OCI-LY1 (cell line): ENCODE measurements around the gene DNMBP.
"Not testable (repeated sequence)": the region's sequence is repeated elsewhere in the genome, so short reads cannot be mapped to it uniquely, and the experiment has no call there.

Experiments used
- H2AFZ ChIP-seq: fragments of 200-600 bp; sonication (generic), shearing (Covaris generic); 2 replicates; pipeline ENCODE4 v1.6.0; 2014; ENCODE audit warnings: antibody characterized with exemption, mild to moderate bottlenecking, low read length
- H3F3A ChIP-seq: fragments of 200-600 bp; sonication (generic), shearing (Covaris generic); 2 replicates; pipeline ENCODE4 v1.6.0; 2014; ENCODE audit warnings: mild to moderate bottlenecking, antibody characterized with exemption, low read length, moderate library complexity; ENCODE audit not compliant: insufficient read depth
- H3K27ac ChIP-seq: fragments of 200-600 bp; sonication (generic); 2 replicates; pipeline ENCODE4 v1.5.1; 2014; ENCODE audit warnings: low read length, mixed run types, mild to moderate bottlenecking, low read depth; ENCODE audit not compliant: poor library complexity, severe bottlenecking
- H3K27me3 ChIP-seq: fragments of 200-600 bp; sonication (generic); 2 replicates; pipeline ENCODE4 v1.6.0; 2014; ENCODE audit warnings: antibody characterized with exemption, mild to moderate bottlenecking, low read length, moderate library complexity; ENCODE audit not compliant: insufficient read depth
- H3K36me3 ChIP-seq: fragments of 200-600 bp; sonication (generic); 2 replicates; pipeline ENCODE4 v1.6.1; 2014; ENCODE audit warnings: mild to moderate bottlenecking, antibody characterized with exemption, low read length, moderate library complexity, mixed read lengths; ENCODE audit not compliant: insufficient read depth
- H3K4me1 ChIP-seq: fragments of 200-600 bp; sonication (generic); 2 replicates; pipeline ENCODE4 v1.5.1; 2014; ENCODE audit warnings: mild to moderate bottlenecking, low read length, moderate library complexity; ENCODE audit not compliant: insufficient read depth, severe bottlenecking
- H3K4me2 ChIP-seq: fragments of 200-600 bp; sonication (generic), shearing (Covaris generic); 2 replicates; pipeline ENCODE4 v1.6.1; 2014; ENCODE audit warnings: low read length
- H3K4me3 ChIP-seq: fragments of 200-600 bp; sonication (generic); 2 replicates; pipeline ENCODE4 v1.5.1; 2014; ENCODE audit warnings: low read length, low read depth, mild to moderate bottlenecking, mixed read lengths; ENCODE audit not compliant: poor library complexity, severe bottlenecking
- H3K79me2 ChIP-seq: fragments of 200-600 bp; shearing (Covaris generic); 2 replicates; pipeline ENCODE4 v1.6.1; 2016; ENCODE audit warnings: mixed run types, low read length, mixed read lengths; ENCODE audit not compliant: insufficient read depth
- H3K9ac ChIP-seq: fragments of 200-600 bp; sonication (generic), shearing (Covaris generic); 2 replicates; pipeline ENCODE4 v1.6.1; 2014; ENCODE audit warnings: mild to moderate bottlenecking, low read length, mixed read lengths
- H3K9me2 ChIP-seq: fragments of 200-600 bp; sonication (generic), shearing (Covaris generic); 2 replicates; pipeline ENCODE4 v1.6.1; 2014; ENCODE audit warnings: low read depth, mild to moderate bottlenecking, low read length, mixed read lengths
- H3K9me3 ChIP-seq: fragments of 200-600 bp; shearing (Covaris generic); 2 replicates; pipeline ENCODE4 v1.6.1; 2014; ENCODE audit warnings: low read length, mixed read lengths
- H4K20me1 ChIP-seq: fragments of 200-600 bp; sonication (generic), shearing (Covaris generic); 2 replicates; pipeline ENCODE4 v1.6.0; 2016; ENCODE audit warnings: mild to moderate bottlenecking, low read length; ENCODE audit not compliant: insufficient read depth
- EZH2 ChIP-seq: fragments of 200-600 bp; sonication (generic), shearing (Covaris generic); IDR thresholded peaks from 2 replicates; pipeline ENCODE4 v1.8.0; 2017; ENCODE audit warnings: borderline replicate concordance, mixed run types, mild to moderate bottlenecking, antibody characterized with exemption, low read length, moderate library complexity, mixed read lengths
- TF ChIP-seq, protein P1 (sequence below): fragments of 200-600 bp; sonication (generic), shearing (Covaris generic); IDR thresholded peaks from 2 replicates; pipeline ENCODE4 v1.5.1; 2017; ENCODE audit warnings: mild to moderate bottlenecking, antibody characterized with exemption, low read length, moderate library complexity, mixed read lengths

DNMBP gene

DNA sequence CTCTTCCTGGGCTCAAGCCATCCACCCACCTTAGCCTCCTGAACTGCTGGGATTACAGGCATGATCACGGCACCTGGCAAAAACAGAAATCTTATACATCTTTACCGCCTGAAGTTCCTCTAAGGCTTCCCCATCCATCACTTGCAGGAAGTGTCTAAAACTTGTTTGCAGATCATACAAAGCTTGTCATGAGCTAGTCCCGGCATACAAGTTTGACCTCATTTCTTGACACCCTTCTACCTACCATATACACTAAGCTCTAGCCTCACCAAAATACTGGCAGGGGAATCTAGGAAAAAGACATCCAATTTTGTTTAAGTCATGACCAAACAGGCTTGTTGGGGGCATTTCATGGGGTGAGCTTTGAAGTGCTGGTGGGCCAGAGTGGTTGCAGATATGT lies 14.5 kb downstream of the DNMBP start:
- Histone ChIP-seq H3K4me3 (no peak overlapping the region), H3K27ac (peak overlapping the region; percentile 79), H3K9ac (no peak overlapping the region), H3K36me3 (no peaks in the 10 kb centered on the region), H3K79me2 (peaks cover 64% of the 10 kb centered on the region), H2AFZ (no peak overlapping the region), H3K4me2 (peak overlapping the region; percentile 37; the same call in 1 of the 2 replicates), H3F3A (no peaks in the 10 kb centered on the region), H3K4me1 (peaks cover 52% of the 10 kb centered on the region), H4K20me1 (no peaks in the 10 kb centered on the region), H3K27me3 (no peaks in the 10 kb centered on the region), H3K9me2 (no peaks in the 10 kb centered on the region), H3K9me3 (no peaks in the 10 kb centered on the region)
- TF ChIP-seq, protein P1, sequence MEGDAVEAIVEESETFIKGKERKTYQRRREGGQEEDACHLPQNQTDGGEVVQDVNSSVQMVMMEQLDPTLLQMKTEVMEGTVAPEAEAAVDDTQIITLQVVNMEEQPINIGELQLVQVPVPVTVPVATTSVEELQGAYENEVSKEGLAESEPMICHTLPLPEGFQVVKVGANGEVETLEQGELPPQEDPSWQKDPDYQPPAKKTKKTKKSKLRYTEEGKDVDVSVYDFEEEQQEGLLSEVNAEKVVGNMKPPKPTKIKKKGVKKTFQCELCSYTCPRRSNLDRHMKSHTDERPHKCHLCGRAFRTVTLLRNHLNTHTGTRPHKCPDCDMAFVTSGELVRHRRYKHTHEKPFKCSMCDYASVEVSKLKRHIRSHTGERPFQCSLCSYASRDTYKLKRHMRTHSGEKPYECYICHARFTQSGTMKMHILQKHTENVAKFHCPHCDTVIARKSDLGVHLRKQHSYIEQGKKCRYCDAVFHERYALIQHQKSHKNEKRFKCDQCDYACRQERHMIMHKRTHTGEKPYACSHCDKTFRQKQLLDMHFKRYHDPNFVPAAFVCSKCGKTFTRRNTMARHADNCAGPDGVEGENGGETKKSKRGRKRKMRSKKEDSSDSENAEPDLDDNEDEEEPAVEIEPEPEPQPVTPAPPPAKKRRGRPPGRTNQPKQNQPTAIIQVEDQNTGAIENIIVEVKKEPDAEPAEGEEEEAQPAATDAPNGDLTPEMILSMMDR: no peak
- TF ChIP-seq EZH2: no peak

DNA sequence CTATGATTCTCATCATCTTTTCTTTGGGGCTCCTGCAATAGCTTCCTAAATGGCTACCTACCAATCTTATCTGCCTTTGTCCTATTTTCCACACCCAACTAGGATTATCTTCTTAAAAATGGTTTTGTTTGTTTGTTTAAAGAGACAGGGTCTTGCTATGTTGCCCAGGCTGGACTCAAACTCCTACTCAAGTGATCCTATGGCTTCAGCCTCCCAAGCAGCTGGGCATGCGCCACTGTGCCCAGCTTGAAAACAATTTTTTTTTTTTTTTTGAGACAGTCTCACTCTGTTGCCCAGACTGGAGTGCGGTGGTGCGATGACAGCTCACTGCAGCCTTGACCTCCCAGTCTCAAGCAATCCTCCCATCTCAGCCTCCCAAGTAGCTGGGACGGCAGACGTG lies 14.9 kb downstream of the DNMBP start:
- Histone ChIP-seq H2AFZ (no peak overlapping the region), H3K9me2 (no peaks in the 10 kb centered on the region), H3K36me3 (no peaks in the 10 kb centered on the region), H3K79me2 (peaks cover 62% of the 10 kb centered on the region), H3K4me3 (peak overlapping the region; percentile 15), H3K27ac (peak overlapping the region; percentile 79), H3K4me2 (peak overlapping the region; percentile 43; the same call in 1 of the 2 replicates), H4K20me1 (no peaks in the 10 kb centered on the region), H3K9ac (no peak overlapping the region; the same call in 1 of the 2 replicates), H3F3A (no peaks in the 10 kb centered on the region), H3K27me3 (no peaks in the 10 kb centered on the region), H3K4me1 (peaks cover 47% of the 10 kb centered on the region), H3K9me3 (no peaks in the 10 kb centered on the region)
- TF ChIP-seq, protein P1: no peak
- no peak for TF ChIP-seq EZH2

- H3K36me3 ChIP-seq: no peaks in the 10 kb centered on the region
- no peaks in the 10 kb centered on the region for H3K27me3 ChIP-seq
- H3K4me3 ChIP-seq: peak overlapping the region; percentile 15
- peak overlapping the region; percentile 43; the same call in 1 of the 2 replicates for H3K4me2 ChIP-seq
- H2AFZ ChIP-seq: no peak overlapping the region
- no peaks in the 10 kb centered on the region for H3F3A ChIP-seq
- peak overlapping the region; percentile 17; the same call in 1 of the 2 replicates for H3K9ac ChIP-seq
- peaks cover 39% of the 10 kb centered on the region for H3K4me1 ChIP-seq
- peak overlapping the region; percentile 79 for H3K27ac ChIP-seq
- H3K9me2 ChIP-seq: no peaks in the 10 kb centered on the region
- peaks cover 56% of the 10 kb centered on the region for H3K79me2 ChIP-seq
- TF ChIP-seq EZH2: no peak
- TF ChIP-seq, protein P1: no peak
- no peaks in the 10 kb centered on the region for H4K20me1 ChIP-seq
- no peaks in the 10 kb centered on the region for H3K9me3 ChIP-seq
Measured at GRCh38 chr10:99993701-99994689, 15.8 kb downstream of the DNMBP start.

GRCh38 chr10:99985637-99986036 lies 24.1 kb downstream of the DNMBP start:
- not testable (repeated sequence) for H3K4me2 ChIP-seq, H3K4me3 ChIP-seq, H2AFZ ChIP-seq, H3K27me3 ChIP-seq, H3F3A ChIP-seq, H3K36me3 ChIP-seq, H4K20me1 ChIP-seq, H3K9ac ChIP-seq, H3K9me2 ChIP-seq, H3K9me3 ChIP-seq
- Histone ChIP-seq H3K79me2 (peaks cover 24% of the 10 kb centered on the region), H3K27ac (peak overlapping the region; percentile 96), H3K4me1 (peaks cover 60% of the 10 kb centered on the region)
